COLO829 (cell line): ENCODE data around the gene ZNF823.
"Not testable (repeated sequence)": the region's sequence is repeated elsewhere in the genome, so short reads cannot be mapped to it uniquely, and the experiment has no call there.

Experiments
- DNase-seq: peaks from one replicate; pipeline ENCODE4 v3.0.0; 2012; ENCODE audit warnings: low spot score

Gene ZNF823

GRCh38 chr19:11680689-11681302 is 58.0 kb downstream of the ZNF823 start:
- no peak for DNase-seq

DNA sequence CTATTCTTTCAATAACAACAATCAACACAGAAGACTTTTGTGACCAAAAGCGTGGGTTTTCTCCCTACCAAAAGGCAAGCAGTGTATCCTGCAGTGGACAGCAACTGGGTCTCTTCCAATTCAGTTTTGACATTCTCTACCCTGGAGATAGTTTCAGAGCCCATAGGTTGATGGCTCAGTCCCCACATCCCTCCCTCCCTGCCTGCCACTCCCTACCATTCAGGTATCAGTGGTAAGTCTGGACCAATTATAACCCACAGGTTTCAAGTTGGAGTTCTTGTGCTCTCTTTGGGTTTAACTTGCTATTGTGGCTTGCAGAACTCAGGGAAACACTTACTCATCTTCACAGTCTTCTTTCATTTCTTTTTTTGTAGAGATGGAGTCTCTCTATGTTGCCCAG is 60.2 kb downstream of the ZNF823 start:
- DNase-seq = no peak

DNA sequence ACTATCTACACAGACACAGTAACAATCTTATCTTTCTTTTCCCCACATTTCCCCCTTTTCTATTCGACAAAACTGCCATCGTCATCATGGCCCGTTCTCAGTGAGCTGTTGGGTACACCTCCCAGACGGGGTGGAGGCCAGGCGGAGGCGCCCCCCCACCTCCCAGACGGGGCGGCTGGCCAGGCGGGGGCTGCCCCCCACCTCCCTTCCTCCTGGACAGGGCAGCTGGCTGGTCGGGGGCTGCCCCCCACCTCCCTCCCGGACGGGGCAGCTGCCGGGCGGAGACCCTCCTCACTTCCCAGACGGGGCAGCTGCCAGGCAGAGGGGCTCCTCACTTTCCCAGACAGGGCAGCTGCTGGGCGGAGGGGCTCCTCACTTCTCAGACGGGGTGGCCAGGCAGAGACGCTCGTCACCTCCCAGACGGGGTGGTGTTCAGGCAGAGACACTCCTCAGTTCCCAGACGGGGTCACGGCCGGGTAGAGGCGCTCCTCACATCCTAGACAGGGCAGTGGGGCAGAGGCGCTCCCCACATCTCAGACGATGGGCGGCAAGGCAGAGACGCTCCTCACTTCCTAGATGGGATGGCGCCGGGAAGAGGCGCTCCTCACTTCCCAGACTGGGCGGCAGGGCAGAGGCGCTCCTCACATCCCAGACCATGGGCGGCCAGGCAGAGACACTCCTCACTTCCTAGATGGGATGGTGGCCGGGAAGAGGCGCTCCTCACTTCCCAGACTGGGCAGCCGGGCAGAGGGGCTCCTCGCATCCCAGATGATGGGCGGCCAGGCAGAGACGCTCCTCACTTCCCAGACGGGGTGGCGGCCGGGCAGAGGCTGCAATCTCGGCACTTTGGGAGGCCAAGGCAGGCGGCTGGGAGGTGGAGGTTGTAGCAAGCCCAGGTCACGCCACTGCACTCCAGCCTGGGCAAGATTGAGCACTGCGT is 61.8 kb downstream of the ZNF823 start:
- not testable (repeated sequence) for DNase-seq

DNA sequence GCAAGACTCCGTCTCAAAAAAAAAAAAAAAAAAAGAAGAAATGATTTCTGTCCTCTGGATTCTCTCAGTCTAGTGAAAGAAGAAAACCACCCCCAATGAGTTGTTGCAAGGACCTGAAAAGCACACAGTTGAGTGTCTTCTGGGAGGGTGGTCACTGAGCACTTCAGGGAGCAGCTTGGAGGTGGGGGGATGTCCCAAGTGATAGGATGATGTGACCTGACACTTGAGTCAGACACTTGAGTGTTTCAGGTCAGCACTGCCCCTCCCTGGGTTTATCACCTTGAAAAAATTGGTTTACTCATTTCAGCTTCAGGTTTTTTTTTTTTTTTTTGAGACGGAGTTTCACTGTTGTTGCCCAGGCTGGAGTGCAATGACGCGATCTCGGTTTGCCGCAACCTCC is 63.2 kb downstream of the ZNF823 start:
- DNase-seq = no peak

- no peak for DNase-seq
Measured at GRCh38 chr19:11674067-11674492, 64.7 kb downstream of the ZNF823 start.

DNA sequence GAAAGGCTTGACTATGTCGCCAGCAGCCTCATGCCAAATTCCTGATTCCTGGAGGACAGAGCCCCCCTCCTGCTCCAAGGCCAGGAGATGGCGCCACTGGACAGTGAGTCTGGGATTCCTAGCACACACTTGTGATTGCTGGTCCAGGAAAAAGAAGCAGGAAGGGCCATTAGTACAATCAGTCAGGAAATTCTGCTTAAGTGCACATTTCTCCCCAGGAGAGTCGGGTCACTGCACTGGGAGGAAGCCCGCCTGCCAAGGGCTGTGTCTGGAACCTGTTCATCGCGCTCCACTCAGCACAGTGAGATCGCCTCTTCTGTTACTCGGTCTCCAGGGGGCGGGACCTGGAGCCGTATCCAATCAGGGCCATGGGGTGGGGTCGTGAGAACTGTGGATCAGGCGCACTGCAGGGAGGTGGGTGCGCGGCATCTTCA is 65.1 kb downstream of the ZNF823 start:
- peak; percentile 38 for DNase-seq
